ENCODE data around the gene ATP6V1C2.
"Not testable (repeated sequence)": the region's sequence is repeated elsewhere in the genome, so short reads cannot be mapped to it uniquely, and the experiment has no call there.

The ATP6V1C2 gene

GRCh38 chr2:10814571-10815331 is 93.3 kb downstream of the ATP6V1C2 start:
- no peak for DNase-seq

GRCh38 chr2:10817413-10817812 is 96.0 kb downstream of the ATP6V1C2 start:
- no peak for DNase-seq

GRCh38 chr2:10818305-10818704 is 96.9 kb downstream of the ATP6V1C2 start:
- not testable (repeated sequence) for DNase-seq

GRCh38 chr2:10818984-10819383 is 97.6 kb downstream of the ATP6V1C2 start:
- DNase-seq: no peak

- no peak for DNase-seq
Observed at GRCh38 chr2:10819714-10820314, 98.4 kb downstream of the ATP6V1C2 start.

GRCh38 chr2:10820562-10820961 is 99.1 kb downstream of the ATP6V1C2 start:
- DNase-seq: no peak

DNA sequence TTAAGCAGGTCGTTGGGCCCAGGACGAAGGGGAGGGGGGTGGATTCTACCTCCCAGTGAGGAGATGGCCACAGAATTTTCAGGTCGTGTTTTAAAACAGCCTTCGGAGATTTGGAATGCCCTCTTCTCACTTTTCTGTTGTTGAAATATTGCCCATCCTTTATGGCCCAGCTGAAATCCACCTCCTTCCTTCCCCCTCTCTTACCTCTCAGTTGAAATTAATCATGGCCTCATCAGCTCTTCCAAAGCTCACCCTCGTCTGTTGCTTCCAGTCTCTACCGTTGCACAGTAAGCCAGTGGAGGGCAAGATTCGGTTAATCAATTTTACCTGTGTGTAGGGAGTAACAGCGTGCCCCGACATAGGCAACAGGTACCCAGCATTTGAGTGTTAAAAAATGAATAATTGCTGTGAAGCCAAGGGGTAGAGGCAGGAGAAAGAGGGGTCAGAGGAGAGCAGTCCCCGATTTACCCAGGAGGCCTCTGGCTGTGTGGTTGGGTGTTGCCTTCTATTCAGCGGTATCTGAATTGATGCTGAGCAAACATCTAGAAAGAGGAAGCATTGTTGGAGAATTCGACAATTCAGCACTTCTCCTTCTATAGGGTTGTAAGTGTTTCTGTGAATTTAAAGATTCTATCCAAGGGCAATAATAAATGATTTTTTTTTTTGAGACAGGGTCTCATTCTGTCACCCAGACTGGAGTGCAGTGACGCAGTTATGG is 99.7 kb downstream of the ATP6V1C2 start:
- DNase-seq: no peak

GRCh38 chr2:10824191-10824590 is 102.8 kb downstream of the ATP6V1C2 start:
- no peak for DNase-seq

DNA sequence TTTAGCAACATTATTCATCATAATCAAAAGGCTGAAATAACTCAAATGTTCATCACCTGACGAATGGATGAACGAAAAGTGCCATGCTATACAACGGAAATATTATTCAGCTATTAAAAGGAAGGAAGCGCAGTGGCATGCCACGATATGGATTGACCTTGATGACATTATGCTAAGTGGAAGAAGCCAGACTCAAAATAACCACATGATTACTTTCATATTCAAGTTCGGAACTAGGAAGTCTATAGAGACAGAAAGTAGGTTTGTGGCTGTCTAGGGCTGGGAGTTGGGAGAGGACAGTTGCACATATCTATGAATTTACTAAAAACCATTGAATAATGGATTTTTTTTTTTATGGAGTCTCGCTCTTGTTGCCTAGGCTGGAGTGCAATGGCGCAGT is 104.6 kb downstream of the ATP6V1C2 start:
- DNase-seq: no peak

DNA sequence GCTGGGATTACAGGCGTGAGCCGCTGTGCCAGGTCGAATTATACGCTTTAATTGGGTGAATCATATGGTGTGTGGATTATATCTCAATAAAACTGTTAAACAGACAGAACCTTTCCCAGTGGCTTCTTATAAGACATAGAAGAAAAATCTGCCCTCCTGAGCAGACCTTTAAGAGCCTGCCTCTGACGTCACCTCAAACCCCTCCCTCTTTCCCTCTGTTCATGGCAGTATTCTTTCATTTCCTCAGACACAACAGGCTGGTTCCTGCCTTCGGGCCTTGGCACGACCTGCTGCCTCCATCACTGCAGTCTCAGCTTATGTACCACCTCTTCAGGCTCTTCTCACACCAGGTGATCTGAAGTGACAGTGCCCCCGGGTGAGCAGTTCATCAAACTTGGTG is 105.2 kb downstream of the ATP6V1C2 start:
- DNase-seq: no peak

DNA sequence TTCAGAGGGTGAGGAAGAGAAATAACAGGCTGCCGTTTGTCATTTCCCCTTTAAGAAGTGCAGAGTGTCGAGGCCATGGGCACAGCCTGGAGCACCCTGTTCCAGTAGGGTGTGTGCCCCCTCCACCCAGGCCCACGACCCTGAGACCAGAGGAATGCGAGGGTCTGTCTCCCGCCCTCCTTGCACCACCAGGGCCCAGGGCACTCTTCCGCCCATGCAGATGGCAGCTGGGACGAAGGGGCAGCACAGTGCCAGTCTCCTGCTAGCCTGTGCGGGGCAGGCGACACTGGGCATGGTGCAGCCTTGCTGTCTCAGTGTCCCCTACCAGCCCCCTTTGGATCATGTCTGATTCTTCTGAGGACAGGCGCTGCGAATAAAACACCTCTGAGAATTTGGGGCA is 106.9 kb downstream of the ATP6V1C2 start:
- DNase-seq: no peak

DNA sequence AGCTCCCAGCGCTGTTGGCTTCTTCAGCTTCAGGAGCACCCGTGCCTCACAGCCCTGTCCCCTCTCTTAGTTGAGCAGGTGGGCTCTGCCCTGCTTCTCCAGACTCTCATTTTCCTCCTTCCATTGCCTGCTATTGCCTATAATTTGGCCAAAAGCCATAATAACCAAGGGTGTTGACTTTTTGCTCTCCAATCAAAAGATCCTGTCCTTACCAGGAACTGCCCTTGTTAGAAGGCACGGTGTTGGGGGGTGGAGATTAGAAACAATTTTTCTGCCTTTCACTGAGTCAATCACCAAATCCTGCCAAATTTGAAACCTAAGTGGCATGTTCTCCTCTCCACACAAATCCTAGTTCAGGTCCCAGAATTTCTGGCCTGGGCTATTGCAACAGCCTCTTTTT is 107.9 kb downstream of the ATP6V1C2 start:
- no peak for DNase-seq

DNA sequence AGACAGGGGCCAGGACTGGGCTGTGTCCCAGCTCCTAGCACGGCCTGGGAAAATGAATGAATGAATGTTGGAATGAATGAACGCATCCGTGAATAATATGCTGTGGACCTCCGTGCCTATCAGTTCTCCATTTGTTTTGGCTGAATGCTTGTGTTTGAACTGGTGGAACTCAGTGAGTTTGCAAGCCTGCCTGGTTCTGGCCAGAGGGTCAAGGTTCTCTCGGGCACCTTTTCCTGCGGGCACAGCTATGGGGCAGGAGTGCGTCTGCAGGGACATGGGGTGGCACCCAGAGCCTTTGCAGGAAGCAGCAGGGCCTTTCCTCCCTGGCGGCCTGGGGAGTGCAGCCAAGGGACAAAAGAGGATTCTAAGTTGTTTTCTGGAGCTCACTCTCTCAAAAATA is 108.8 kb downstream of the ATP6V1C2 start:
- DNase-seq: no peak

DNA sequence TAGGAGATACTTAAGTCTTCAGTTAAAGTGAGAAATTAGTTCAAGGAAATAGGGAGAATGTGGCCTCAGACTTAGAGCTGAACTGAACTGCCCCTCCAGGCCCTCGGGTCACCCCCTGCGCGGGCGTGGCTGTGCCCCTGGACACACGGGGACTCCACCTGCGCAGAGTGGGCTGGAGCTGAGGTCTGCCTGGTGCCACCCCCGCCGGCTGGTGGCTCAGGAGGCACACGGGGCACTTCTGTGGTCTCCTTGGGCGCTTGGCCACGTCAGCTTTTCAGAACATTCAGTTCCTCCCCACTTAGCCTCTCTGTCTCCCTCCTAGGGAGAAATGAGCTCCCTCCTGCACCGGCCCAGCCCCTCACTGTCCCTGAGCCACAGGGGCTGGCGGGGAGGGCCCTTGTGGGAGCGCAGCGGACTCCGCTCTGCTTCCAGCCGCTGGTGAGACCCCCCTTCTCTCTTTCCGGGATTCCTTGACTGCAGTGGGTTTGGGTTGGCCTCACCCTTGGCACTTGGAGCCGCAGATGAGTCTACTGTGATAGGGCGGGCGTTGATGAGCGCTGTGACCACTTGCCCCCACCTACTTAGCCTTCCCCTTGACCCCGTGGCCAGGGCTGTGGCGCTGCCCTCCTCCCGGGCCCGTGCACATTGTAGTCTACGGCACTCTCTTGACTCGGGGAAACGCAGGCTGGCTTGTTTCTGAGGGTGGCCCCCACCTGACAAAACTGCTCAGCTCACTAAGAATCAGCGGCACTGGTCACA is 109.4 kb downstream of the ATP6V1C2 start:
- DNase-seq: no peak

- DNase-seq: no peak
Observed at GRCh38 chr2:10831400-10831985, 110.1 kb downstream of the ATP6V1C2 start.

GRCh38 chr2:10832203-10832936 is 110.9 kb downstream of the ATP6V1C2 start:
- DNase-seq: peak; percentile 87 to 96

DNA sequence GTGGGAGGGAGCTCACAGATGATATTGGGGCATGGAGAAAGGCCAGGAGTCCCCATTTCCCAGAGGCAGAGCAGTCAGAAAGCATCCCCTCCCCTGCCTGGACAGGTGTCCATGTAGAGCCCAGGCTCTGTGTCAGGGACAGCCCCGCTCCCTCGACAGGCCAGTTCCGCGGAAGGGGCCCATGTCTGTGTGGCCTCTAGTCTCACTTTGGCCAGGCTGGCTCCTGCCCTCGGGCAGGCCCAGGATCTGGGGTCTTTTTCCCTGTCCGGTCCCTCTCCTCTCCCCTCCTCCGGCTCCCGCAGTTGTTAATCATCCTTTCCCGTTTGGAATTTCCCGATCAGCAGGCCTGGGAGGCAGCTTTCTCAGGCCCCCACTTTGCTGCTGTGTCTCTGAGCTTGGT is 111.6 kb downstream of the ATP6V1C2 start:
- DNase-seq: no peak

DNA sequence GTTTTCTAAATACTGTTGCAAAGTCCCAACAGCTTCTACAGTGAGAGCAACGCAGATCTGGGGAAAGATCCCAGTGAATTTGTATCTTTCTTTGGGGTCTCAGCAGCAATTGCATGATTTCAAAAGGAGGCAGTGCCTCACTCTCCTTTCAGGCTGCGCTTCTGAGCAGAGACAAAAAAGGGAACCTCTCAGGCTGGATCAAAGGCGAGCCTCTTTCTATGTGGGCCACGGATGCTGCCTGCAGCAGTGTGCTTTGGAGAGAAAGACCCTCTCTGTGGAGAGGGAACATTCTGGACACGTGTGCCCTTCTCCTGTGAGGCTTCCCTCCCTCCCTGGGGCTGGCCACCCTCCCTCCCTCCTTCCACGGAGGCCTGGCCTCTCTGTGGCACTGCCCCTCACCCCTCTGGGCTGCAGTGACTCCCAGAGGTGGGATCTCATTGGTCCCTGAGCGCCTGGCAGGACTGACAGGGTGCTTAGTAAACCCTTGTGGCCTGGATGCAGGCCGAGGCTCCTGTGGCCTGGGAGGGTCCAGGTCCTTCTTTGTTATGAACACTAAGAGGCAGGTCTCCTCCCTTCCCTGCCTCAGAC is 112.7 kb downstream of the ATP6V1C2 start:
- DNase-seq: no peak

Measured in NCI-H524 (cell line).